NCI-H1417 treated with DMSO at 0.1 percent for 48 hours (cell line): ENCODE measurements around the gene RHOBTB3.

Experiments used
- DNase-seq: peaks from one replicate; lab custom pipeline; 2025; lab: John Stamatoyannopoulos, UW

The RHOBTB3 gene

DNA sequence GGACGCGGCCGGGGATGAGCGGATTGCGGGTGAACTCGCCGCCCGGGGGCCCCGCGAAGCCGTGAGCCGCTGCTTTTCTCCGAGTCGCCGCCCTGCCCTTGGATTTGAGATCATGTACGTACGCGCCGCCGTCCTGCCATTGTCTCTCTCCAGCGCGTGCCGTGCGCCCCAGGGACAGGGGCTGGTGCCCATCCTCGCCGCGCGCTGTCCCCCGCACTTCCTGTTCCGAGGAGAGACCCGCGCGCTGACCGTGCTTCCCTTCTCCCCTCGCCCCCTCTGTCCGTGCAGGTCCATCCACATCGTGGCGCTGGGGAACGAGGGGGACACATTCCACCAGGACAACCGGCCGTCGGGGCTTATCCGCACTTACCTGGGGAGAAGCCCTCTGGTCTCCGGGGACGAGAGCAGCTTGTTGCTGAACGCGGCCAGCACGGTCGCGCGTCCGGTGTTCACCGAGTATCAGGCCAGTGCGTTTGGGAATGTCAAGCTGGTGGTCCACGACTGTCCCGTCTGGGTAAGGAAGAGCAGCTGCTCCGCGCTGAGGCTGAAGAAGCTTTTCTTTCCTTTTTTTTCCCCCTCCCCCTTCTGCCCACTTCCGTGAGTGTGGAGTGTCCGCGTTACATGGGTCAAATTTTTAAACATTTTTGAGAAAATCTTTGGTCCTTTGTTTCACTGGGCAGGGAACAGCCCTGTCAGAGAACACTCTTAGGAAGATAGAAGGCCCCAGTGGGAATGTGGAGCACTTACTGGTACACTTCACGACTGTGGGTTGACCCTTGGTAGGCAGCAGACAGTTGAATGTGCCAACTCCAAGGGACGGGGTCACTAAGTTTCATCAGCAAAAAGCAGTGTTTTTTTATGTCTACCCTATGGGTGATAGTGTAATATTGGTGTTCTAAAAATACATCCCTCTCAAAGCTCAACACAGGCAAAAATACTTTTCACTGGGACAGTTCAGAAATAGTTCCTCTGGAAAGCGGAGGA lies 727 bp downstream of the RHOBTB3 start:
- DNase-seq: no peak

DNA sequence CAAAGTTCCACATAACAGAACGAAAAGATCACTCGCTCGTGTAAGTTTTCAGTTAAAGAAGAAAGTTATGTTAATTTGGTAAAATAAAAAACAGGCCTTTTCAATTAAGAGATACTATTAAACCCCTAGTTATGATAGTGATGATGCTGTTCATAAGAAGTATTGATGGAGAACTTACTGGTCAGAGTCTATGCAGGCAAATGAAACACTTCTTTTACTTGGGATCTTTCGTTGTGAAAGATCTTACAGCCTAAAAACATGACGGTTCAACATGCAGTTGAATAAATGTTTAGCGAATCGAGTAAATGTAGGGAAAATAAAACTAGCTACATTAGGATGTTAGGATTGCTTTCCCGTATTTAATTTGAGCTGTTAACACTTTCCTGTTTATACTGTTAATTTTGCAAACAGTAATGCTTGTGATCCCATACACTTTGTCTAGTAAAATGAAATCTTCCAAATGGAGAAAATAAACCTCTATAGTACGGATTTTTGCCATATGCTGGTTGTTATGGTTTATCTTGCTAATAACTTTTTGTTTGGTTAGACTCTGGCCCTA lies 2.0 kb downstream of the RHOBTB3 start:
- no peak for DNase-seq

GRCh38 chr5:95734187-95734586 lies 3.1 kb downstream of the RHOBTB3 start:
- no peak for DNase-seq

DNA sequence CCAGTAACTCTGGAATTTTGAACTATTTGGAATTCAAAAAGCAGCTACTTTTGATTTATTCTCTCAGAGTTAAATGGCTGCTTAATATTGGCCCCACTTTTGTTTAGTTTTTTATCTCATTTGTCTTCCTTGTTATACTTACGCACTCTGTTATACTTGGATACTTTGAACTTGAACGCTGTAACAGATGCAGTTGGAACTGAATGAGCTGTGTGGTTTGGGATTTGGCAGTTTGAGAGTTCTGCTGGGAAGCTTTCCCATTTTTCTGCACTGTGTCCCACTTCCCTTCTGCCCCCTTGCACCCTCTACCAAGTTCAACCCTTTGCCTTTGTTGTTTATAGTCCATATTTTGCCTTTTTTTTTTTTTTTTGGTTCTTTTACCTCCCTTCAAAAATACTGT lies 3.8 kb downstream of the RHOBTB3 start:
- no peak for DNase-seq

GRCh38 chr5:95735406-95735805 lies 4.3 kb downstream of the RHOBTB3 start:
- DNase-seq: no peak

DNA sequence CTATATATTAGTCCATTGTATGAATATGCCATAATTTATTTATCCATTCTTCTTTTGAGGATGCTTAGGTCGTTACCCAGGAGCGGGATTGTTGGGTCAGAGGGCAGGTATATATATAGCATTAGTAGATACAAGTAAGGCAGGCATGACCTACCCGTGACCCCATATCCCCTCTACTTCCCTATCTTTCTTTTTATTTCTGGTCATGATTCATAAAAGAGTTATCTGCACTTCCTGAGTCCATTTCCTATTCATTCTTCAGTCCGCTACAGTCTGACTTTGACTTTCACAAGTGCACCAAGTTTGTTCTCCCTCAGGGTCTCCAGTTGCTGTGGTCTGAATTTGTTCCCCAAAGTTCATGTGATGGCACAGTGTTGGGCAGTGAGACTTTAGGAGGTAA lies 6.9 kb downstream of the RHOBTB3 start:
- no peak for DNase-seq

GRCh38 chr5:95738834-95739233 lies 7.7 kb downstream of the RHOBTB3 start:
- DNase-seq: no peak

DNA sequence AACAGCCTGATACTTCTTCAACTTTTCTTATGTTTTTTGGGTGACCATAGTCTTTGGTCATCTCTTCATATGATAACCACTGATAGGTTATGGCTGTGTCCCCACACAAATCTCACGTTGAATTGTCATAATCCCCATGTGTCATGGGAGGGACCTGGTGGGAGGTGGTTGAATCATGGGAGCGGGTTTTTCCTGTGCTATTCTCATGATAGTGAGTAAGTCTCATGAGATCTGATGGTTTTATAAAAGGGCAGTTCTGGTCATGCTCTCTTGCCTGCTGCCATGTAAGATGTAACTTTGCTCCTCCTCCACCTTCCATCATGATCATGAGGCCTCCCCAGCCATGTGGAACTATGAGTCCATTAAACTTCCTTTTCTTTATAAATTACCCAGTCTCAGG lies 8.7 kb downstream of the RHOBTB3 start:
- DNase-seq: no peak

DNA sequence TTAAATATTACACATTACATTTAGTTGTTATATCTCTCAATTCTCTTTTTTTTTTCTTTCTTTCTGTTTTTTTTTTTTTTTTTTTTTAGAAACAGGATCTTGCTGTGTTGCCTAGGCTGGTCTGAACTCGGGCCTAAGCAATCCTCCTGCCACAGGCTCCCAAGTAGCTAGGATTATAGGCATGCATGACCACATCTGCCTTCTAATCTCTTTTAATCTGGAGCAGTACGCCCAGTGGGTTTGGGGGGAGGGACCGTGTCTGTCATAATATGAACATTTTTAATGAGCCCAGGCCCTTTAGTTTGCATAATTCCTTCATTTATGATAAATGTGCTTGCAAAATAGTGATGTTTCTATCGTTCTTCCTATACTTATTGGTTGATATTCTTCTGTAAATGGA lies 10.3 kb downstream of the RHOBTB3 start:
- DNase-seq: no peak

- DNase-seq: no peak
Observed at GRCh38 chr5:95743232-95743631, 12.1 kb downstream of the RHOBTB3 start.

GRCh38 chr5:95743877-95744276 lies 12.7 kb downstream of the RHOBTB3 start:
- DNase-seq: no peak

- DNase-seq: no peak
Observed at GRCh38 chr5:95746194-95746593, 15.1 kb downstream of the RHOBTB3 start.

DNA sequence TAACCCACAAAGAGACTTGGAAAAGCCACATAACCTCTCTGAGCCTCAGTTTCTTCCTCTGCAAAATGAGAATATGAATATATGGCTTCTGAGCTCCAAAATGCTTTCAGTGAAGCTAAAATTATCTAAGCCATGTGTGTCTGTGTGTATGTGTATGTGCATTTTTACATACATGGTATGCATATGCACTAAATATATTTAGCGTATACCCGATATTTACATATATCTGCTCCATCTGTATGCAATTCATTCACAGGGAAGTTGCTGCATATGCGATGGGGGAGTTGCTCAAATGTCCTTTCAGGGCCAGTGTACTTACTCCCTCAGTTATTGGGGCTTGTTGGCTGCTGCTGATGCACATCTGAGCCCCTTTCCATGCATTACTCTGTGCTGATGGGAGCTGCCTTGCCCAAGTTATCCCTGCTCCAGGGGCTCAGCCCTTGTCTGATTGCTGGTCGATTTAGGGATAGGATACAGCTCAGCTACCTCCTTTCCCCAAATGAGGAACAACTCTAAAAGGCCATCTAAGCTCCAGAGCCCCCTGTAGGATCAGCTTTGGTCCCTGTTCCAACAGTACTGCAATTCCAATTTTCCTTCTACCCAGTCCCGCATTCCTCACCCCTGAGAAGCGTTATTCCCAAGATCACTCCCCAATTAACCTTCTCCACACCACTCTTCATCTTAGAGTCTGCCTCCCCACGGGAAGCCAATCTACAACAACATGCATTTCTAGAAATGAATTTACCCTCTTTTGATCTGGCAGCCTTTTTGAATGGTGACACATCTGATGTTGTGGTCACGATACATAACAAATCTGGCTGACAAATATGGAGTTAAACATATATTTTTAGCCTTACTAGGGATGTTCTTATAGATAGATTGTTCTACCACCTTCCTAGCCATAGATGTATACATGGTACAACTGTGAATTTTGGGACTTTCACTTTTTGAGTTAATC lies 15.9 kb downstream of the RHOBTB3 start:
- DNase-seq: no peak

- DNase-seq: no peak
Observed at GRCh38 chr5:95748133-95748532, 17.0 kb downstream of the RHOBTB3 start.

DNA sequence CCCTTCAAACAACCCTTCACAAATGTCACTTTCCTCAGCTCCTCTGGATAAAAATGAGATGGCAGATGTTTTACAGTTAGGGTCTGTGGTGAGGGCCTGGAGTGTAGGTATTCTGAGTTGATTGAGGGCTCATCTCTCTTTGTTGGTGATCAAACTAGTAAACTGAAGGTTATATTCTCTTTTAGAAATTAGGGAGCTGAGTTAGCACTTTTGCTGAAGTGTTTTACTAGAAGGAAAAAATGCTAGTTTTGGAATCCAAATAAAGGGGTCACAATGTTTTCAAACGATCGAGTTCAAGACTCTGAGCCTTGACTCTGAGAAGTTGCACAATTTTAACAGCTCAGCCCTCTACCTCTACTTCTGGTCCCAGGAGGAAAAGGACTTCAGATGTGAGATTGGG lies 23.4 kb downstream of the RHOBTB3 start:
- no peak for DNase-seq

DNA sequence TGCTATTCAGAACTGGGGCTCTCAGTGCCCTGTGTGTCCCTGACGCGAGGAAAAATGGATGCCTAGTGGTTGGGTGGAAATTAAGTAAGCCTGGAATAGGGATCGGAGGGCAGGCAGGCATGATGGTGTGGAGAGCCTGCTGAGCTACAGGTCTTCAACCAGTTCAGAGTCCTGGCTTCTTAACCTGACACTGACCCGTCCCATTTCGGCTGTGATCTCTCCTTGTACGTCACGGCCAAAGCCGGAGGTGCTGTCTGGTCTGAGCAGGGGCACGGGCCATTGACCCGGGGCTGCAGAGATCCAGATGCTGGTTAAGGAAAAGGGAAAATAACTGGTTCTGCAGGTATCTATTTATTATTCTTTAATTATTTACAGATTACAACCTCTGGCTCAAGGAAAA lies 27.9 kb downstream of the RHOBTB3 start:
- DNase-seq: no peak

DNA sequence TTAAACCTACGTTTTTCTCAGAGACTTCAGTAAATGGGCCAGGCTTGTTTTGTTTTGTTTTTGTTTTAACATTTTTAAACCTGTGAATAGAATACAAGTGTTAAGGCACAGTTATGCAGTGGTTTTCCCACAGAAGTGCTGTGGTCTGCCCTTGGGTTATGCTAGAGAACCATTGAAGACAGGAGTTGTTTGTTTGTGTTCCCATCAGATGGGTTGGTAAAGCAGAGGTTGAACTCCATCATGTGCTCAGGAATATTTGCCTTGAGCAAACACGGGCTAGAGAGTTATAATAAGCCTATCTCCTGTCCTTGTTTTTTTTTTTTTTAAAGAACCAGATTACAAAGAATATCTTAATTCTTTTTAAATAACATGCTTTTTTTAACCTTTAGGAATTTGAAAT lies 28.5 kb downstream of the RHOBTB3 start:
- DNase-seq: no peak

GRCh38 chr5:95760273-95761191 lies 29.4 kb downstream of the RHOBTB3 start:
- DNase-seq: no peak

- DNase-seq: no peak
Observed at GRCh38 chr5:95761771-95762651, 30.9 kb downstream of the RHOBTB3 start.

GRCh38 chr5:95762652-95763041 lies 31.5 kb downstream of the RHOBTB3 start:
- no peak for DNase-seq
